Hematopoietic multipotent progenitor cell treated with erythropoietin and hydrocortisone succinate and interleukin-3 and kit ligand, for 4 days (in vitro differentiated cells): ENCODE data around the gene ZNF512.
"Not testable (repeated sequence)": the region's sequence is repeated elsewhere in the genome, so short reads cannot be mapped to it uniquely, and the experiment has no call there.

Experiments used
- DNase-seq: peaks from one replicate; pipeline ENCODE4 v3.0.0-alpha.2; 2015

The ZNF512 gene, protein sequence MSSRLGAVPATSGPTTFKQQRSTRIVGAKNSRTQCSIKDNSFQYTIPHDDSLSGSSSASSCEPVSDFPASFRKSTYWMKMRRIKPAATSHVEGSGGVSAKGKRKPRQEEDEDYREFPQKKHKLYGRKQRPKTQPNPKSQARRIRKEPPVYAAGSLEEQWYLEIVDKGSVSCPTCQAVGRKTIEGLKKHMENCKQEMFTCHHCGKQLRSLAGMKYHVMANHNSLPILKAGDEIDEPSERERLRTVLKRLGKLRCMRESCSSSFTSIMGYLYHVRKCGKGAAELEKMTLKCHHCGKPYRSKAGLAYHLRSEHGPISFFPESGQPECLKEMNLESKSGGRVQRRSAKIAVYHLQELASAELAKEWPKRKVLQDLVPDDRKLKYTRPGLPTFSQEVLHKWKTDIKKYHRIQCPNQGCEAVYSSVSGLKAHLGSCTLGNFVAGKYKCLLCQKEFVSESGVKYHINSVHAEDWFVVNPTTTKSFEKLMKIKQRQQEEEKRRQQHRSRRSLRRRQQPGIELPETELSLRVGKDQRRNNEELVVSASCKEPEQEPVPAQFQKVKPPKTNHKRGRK

DNA sequence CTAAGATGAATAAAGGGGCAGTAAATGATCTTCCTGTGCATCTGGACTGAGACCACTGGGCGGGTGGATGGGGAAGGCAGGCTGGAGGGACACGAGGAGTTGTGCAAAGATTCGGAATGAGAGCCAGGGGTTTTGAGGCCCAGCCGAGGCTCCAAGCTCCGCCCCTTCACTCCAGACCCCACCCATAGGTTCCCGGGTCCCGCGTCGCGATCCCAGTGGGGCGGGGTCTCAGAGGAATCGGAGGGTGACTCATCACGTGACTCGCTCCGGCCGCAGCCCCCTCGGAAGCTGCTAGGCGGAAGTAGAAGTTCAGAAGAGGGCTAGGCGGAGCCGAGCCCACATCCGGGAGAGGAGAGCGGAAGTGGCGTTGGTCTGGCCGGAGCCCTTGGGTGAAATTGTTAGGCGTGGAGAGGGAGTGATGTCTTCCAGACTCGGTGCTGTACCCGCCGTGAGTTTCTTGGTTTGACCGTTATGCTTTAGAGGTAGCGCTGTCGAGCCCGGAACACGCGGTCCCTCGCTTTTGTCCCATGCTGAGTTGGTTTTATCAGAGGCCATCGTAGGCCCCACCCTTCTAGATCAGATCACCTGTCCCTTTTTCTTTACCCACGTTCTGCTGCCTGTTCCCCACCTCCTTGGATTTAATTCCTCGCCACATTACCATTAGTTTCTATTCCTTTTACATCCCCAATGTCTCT lies at the start of gene ZNF512:
TSS of gene ZNF512 (plus strand) at position 348 of the 695 bp plus-strand sequence. CDS start at position 419, 71 bp downstream.
- peak; percentile 98 for DNase-seq

DNA sequence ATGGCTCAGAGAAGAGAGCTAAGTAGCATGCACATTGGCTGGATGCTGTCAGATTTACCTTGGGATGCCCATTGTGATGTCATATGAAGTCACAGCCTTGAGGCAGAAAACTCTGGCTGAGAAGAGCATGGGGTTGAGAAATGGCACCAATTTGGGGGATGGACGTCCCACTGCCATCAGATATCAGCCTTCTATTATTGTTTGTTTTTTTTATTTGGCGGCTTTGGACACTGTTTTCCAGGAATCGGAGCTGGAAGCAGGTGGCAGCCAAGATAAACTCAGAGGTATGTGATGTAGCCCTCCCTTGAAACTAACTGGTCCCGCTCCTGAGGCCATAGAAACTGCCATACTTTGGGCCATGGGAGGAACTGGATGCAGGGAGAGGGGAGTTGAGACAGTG lies 45.6 kb upstream of the ZNF512 start:
- no peak for DNase-seq

DNA sequence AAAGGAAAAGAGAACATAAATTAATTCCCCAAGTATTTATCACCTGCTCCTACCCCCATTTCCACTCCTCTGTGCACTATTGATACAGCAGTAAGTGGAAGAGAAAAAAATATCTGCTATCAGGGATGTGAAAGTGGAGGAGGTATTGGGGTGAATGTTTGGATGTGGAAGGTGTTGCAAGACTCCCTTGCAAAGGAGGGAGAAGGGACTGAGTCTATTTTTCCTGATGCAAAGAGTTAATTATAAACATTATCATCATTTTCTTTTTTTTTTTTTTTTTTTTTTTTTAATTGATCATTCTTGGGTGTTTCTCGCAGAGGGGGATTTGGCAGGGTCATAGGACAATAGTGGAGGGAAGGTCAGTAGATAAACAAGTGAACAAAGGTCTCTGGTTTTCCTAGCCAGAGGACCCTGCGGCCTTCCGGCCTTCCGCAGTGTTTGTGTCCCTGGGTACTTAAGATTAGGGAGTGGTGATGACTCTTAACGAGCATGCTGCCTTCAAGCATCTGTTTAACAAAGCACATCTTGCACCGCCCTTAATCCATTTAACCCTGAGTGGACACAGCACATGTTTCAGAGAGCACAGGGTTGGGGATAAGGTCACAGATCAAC lies 43.9 kb upstream of the ZNF512 start:
- not testable (repeated sequence) for DNase-seq

DNA sequence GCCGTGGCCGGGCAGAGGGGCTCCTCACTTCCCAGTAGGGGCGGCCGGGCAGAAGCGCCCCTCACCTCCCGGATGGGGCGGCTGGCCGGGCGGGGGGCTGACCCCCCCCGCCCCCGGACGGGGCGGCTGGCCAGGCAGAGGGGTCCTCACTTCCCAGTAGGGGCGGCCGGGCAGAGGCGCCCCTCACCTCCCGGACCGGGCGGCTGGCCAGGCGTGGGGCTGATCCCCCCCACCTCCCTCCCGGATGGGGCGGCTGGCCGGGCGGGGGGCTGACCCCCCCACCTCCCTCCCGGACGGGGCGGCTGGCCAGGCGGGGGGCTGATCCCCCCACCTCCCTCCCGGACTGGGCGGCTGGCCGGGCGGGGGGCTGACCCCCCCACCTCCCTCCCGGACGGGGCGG lies 43.2 kb upstream of the ZNF512 start:
- DNase-seq, result not testable (repeated sequence)

DNA sequence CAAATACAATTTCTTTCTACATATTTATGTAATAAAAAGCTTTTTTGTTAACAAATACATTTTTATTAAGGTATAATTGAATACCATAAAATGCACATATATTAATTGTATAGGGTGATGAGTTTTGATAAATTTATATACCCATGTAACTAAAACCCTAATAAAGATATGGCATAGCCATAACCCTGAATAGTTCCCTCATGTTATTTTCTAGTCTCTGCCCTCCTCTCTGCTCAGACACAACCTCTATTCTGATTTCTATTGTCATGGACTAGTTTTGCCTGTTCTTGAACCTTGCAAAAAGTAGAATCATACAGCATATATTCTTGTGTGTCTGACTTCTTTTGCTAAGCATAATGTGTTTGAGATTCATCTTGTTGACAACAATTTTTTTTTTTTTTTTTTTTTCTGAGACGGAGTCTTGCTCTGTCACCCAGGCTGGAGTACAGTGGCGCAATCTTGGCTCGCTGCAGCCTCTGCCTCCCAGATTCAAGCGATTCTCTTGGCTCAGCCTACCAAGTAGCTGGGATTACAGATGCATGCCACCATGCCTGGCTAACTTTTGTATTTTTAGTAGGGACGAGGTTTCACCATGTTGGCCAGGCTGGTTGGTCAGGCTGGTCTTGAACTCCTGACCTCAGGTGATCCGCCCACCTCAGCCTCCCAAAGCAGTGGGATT lies 38.6 kb upstream of the ZNF512 start:
- no peak for DNase-seq

DNA sequence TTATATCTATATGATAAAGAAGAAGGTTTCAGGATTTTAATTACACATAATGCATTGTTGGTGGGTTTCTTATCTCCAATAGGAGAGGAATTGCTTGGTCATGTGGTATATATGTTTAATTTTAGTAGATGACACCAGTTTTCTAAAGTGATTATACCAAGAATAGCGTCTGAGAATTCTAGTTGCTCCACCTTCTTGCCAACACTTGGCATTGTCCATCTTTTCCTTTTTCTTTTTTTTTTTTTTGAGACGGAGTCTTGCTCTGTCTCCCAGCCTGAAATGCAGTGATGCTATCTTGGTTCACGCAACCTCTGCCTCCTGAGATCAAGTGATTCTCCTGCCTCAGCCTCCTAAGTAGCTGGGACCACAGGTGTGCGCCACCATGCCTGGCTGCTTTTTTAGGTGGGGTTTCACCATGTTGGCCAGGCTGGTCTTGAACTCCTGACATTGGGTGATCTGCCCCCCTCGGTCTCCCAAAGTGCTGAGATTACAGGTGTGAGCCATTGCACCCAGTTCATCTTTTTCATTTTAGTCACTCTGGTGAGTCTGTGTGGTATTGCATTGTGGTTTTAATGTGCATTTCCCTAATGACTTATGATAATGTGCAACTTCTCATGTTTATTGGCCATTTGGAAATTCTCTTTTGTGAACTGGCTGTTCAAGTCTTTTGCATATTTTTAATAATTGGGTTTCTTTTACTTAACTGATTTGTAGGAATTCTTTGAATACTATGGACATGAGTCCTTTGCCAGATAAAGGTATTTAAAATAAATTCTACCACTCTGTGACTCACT lies 37.3 kb upstream of the ZNF512 start:
- no peak for DNase-seq

DNA sequence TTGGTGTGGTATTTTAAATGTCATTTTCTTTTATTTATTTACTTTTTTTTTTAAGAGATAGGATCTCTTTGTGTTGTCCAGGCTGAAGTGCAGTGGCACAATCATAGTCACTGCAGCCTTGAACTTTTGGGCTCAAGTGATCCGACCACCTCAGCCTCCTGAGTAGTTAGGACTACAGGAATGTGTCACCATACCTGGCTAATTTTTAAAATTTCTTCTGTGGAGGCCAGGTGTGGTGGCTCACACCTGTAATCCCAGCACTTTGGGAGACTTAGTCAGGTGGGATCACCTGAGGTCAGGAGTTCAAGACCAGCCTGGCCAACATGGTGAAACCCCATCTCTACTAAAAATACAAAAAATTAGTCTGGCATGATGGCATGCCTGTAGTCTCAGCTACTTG lies 33.5 kb upstream of the ZNF512 start:
- DNase-seq, result no peak

DNA sequence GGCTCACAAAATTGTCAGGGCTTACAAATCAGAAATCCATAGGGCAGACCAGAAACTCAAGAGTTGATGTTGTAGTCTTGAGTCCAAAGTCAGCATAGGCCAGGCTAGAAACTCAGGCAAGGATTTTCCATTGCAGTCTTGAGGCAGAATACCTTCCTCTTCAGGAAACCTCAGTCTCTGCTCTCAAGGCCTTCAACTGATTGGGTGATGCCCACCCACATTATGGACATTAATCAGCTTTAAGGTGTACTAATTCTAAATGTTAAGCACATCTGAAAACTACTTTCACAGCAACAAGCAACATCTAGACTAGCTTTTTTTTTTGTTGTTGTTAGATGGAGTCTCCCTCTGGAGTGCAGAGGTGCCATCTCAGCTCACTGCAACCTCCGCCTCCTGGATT lies 31.3 kb upstream of the ZNF512 start:
- DNase-seq, result no peak

DNA sequence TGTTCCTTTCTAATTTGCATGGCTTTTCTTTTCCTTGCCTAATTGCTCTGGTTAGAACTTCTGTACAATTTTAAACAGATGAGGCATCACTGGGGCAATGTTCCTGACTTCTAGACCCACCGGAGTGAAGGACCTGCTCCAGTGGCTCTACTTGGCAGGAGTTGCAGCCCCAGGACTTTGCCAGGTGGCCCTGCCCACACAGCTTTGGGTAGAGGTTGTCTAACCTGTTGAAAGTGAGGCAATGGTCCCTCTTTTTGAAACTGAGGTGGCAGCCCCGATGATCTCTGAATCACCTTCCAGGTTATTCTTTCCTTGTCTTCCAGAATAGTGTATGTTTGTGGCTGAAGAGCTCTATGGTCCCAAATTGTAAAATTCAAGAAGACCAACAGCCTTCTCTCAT lies 29.9 kb upstream of the ZNF512 start:
- no peak for DNase-seq

DNA sequence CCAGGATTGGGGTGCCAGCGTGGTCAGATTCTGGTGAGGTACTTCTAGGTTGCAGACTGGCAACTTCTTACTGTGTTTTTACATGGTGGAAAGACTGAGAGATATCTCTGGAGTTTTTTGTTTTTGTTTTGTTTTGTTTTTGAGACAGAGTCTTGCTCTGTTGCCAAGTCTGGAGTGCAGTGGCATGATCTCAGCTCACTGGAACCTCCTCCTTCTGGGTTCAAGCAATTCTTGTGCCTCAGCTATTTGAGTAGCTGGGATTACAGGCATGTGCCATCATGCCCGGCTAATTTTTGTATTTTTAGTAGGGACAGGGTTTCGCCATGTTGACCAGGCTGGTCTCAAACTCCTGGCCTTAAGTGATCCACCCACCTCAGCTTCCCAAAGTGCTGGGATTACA lies 28.4 kb upstream of the ZNF512 start:
- not testable (repeated sequence) for DNase-seq

DNA sequence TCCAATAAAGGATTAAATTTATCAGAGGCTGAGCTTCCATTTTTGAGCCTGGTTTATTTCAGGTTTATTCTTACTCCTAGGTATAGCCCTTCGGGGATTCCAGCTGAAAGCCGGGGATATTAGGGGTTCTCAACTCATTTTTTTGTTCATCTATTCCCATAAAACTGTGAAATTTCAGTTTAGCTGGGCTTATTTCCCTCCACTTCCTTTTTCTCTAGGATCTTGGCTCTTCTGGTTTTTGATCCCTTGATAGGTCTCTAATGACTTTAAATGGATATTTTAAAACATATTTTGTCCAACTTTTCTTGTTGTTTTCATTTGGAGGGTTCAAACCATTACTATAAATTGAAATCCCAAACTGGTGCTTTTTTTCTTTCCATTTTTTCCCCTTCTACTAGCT lies 23.6 kb upstream of the ZNF512 start:
- no peak for DNase-seq

DNA sequence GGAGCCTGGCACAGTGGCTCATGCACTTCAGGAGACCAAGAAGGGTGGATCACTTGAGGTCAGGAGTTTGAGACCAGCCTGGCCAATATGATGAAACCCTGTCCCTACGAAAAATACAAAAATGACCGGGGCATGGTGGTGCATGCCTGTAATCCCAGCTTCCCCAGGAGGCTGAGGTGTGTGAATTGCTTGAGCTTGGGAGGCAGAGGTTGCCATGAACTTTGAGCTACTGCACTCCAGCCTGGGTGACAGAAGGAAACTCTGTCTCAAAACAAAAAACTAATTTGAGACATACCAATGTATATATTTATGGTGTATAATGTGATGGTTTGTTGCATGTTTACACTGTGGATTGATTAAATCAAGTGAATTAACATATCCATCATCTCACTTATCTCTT lies 21.8 kb upstream of the ZNF512 start:
- DNase-seq, result no peak

DNA sequence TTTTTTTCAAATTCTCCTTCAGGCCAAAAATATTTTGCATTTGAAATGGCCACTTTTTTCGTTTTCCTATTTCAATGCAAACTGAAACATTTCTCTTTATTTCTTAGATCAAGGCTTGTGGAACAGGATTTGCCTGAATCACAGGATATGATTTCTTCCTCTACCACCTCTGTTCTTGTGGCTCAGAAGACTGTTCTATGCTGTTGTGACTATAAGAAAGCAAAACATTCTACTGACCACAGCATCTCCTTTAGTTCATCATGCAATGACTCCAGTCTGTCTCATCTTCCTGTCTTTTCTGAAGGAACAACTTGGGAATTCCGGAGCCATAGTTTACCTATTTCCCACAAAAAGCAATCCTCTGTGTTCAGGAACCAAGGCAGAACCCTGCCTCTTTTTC lies 16.2 kb upstream of the ZNF512 start:
- DNase-seq, result no peak

DNA sequence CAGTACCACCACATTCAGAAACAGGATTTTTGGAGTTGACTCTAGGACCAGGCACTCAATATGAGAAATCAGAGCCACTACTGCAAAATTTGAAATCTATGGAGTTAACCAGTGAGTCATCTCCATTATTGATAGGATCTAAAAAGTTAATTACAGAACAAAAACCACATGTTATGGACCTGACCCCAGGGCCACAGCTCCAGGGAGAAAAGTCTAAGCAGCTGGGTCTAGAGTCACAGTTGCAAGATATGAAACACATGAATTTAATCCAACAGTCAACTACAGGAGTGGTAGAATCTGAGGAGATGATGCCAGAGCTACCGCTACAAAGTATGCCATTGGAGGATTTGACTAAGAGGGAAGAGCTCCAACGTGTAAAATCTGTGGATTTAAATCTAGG lies 13.4 kb upstream of the ZNF512 start:
- DNase-seq, result no peak

DNA sequence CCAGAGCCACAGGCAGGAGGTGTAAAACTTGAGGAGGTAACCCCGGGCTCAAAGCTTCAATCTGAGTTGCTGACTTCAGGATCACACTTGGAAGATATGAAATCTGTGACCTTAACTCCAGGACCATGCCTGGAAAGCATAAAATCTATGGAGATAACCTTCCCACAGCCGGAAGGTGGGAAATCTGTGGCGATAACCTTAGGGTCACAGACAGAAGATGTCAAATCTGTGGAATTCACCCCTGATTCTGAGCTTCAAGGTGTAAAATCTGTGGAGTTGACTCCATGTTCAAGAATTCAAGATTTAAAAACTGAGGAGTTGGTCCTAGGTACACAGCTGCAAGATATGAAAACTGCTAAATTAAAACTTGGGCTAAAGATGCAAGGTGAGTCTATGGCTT lies 11.6 kb upstream of the ZNF512 start:
- no peak for DNase-seq

DNA sequence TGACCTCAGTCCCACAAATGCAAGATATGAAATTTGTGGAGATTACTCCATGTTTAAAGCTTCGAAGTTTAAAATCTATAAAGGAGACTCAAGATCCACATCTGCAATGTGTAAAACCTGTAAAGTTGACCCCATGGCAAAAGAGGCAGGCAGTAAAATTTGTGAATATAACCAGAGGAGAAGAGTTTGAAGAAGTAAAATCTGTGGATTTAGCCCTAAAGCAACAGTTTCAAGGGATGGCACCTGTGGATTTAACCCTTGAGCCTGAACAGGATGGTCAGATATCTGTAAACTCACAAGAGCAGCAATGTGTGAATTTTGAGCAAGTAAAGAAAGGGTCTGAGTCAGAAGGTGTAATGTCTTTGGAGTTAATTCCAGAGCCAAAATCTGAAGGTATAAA lies 11.2 kb upstream of the ZNF512 start:
- no peak for DNase-seq

DNA sequence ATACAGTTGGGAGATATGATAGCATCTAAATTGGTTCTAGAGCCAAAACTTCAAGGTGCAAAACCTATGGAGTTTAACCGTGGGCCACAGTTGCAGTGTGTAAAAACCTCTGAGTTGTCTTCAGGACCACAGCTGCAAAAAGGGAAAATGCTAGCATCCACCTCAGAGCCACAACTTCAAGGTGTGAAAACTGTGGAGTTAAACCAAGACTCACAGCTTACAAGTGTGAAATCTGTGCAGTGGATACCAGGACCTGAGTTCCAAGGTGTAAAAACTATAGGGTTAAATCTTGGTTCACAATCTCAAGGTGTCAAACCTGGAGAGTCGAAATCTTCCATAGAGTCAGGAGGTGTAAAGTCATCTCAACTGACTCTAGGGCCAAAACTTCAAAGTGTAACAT lies 10.4 kb upstream of the ZNF512 start:
- DNase-seq, result no peak

DNA sequence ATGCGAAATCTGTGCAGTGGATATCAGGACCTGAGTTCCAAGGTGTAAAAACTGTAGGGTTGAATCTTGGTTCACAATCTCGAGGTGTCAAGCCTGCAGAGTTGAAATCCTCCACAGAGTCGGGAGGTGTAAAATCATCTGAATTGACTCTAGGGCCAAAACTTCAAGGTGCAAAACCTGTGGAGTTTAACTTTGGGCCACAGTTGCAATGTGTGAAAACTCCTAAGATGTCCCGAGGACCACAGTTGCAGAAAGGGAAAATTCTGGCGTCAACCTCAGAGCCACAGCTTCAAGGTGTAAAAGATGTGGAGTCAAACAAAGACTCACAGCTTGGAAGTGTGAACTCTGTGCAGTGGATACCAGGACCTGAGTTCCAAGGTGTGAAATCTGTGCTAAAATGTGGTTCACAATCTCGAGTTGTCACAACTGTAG lies 9.8 kb upstream of the ZNF512 start:
- DNase-seq, result no peak

DNA sequence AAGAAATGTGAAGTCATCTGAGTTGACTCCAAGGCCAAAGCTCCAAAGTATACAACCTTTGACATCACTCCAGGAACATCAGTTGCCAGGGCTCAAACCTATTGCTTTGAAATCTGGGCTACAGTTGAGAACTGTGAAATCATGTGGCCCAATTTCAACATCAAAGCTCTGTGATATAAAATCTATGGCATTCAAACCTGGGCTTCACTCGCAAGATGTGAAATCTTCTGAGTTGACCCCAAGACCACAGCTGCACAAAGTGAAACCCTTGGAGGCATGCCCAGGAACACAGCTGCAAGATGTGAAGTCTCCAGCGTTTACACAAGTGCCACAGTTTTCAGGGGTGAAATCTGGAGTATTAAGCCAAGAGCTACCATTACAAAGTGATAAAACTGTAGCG lies 9.4 kb upstream of the ZNF512 start:
- peak; percentile 21 for DNase-seq

DNA sequence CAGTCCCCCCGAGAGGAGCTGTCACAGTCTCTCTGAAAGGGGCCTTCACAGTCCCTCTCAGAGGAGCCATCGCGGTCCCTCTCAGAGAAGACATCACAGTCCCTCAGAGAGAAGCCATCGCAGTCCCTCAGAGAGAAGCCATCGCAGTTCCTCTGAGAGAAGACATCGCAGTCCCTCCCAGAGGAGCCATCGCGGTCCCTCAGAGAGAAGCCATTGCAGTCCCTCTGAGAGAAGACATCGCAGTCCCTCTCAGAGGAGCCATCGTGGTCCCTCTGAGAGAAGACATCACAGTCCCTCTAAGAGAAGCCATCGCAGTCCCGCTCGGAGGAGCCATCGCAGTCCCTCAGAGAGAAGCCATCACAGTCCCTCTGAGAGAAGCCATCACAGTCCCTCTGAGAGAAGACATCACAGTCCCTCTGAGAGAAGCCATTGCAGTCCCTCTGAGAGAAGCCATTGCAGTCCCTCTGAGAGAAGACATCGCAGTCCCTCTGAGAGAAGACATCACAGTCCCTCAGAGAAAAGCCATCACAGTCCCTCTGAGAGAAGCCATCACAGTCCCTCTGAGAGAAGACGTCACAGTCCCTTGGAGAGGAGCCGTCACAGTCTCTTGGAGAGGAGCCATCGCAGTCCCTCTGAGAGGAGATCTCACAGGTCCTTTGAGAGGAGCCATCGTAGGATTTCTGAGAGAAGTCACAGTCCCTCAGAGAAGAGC lies 1.3 kb upstream of the ZNF512 start:
- no peak for DNase-seq

DNA sequence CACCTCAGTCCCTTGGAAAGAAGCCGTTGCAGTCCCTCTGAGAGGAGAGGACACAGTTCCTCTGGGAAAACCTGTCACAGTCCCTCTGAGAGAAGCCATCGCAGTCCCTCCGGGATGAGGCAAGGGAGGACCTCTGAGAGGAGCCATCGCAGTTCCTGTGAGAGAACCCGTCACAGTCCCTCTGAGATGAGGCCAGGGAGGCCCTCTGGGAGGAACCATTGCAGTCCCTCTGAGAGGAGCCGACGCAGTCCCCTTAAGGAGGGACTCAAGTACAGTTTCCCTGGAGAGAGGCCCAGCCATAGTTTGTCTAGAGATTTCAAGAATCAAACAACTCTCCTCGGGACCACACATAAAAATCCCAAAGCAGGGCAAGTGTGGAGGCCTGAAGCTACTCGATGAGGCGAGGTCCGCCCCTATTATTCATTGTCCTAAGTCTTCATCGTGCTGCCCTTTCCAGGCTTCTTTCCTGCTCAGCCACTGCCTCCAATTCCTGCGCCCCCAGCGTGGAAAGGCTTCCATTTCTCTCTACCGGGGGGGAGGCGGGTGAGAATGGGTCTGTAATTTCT lies 630 bp upstream of the ZNF512 start:
- no peak for DNase-seq
